ENCODE results near the gene GSKIP. TPM values are rescaled to one million over a fixed set of nuclear protein-coding genes. Genes with fewer than 3 reads are reported as not detected.

Gene GSKIP, protein sequence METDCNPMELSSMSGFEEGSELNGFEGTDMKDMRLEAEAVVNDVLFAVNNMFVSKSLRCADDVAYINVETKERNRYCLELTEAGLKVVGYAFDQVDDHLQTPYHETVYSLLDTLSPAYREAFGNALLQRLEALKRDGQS
- total RNA-seq (2022; extraction: Qiagen RNA extraction; ENCODE audit: low read depth), result 20.4 to 23.3 TPM (median 22.8 TPM) in 5 replicates

GRCh38 chr14:96362965-96363750, at the start of gene GSKIP, which contains the start of gene ATG2B:
TSS of gene GSKIP (plus strand) at chr14:96363526. CDS start at chr14:96382248, 18,722 bp downstream.
TSS of gene ATG2B (minus strand) at chr14:96363341. CDS start at chr14:96362976, 365 bp downstream.

Other genes with a start within 250 kb of the GSKIP start
- 3.4 to 7.0 TPM (median 6.2 TPM) in 5 replicates for gene BDKRB2, start 158.7 kb upstream of the GSKIP start, total RNA-seq (2022; extraction: Qiagen RNA extraction; ENCODE audit: low read depth)
- gene BDKRB1, start 107.3 kb upstream of the GSKIP start, total RNA-seq (2022; extraction: Qiagen RNA extraction; ENCODE audit: low read depth), result 0.47 to 1.9 TPM (median 1.8 TPM) in 5 replicates
- 6.4 to 12.1 TPM (median 8.8 TPM) in 5 replicates for gene ATG2B, start 185 bp upstream of the GSKIP start, total RNA-seq (2022; extraction: Qiagen RNA extraction; ENCODE audit: low read depth)
- 1.6 to 4.1 TPM (median 2.2 TPM) in 5 replicates for gene AK7, start 28.6 kb downstream of the GSKIP start, total RNA-seq (2022; extraction: Qiagen RNA extraction; ENCODE audit: low read depth)
- 86.0 to 94.4 TPM (median 88.9 TPM) in 5 replicates for gene PAPOLA, start 138.9 kb downstream of the GSKIP start, total RNA-seq (2022; extraction: Qiagen RNA extraction; ENCODE audit: low read depth)

All from A549 treated with CpdA at 1 μM for 4 hours (cell line).